Prostate gland (tissue), 2 donors: Measurements from ENCODE around the gene TMEM214.

Source experiments
- POLR2A ChIP-seq: fragments of 450-650 bp; IDR thresholded peaks from one replicate; pipeline ENCODE4 v1.6.1; 2016; ENCODE audit warnings: antibody characterized with exemption, mild to moderate bottlenecking
- POLR2AphosphoS5 ChIP-seq: sonication (generic); formaldehyde crosslinking; IDR thresholded peaks from one replicate; pipeline ENCODE4 v1.6.1; 2017; ENCODE audit warnings: antibody characterized with exemption
- TF ChIP-seq, protein P1 (sequence below), 4 experiments: fragments of 200-600 bp in 2 of 4; fragments of 450-650 bp in 2 of 4; sonication (generic) in 2 of 4; IDR thresholded peaks; 1 replicate in 3 of 4; 2 replicates in 1 of 4; pipeline ENCODE4 v1.5.1; 2016 to 2019; ENCODE audit warnings: antibody characterized with exemption in 4 of 4, mild to moderate bottlenecking in 2 of 4, moderate library complexity in 2 of 4

DNA sequence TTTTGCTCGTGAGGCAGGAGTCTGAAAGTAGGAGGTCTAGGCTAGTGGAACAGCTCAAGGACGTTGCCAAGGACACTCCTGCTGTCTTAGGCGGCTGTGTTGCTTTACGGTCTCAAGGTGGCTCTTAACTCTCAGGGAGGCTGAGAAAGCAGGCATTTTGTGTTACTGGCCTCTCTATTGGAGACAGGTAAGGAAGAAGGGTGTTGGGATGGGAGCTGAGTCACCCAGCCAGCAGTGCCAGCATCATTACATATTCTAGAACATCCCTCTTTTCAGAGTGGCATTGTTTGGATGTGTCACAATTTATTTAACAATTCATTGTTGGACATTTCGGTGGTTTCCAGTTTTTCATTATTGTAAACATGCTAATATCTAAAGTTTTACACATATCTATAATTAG lies 30.8 kb upstream of the TMEM214 start:
- TF ChIP-seq, protein P1, sequence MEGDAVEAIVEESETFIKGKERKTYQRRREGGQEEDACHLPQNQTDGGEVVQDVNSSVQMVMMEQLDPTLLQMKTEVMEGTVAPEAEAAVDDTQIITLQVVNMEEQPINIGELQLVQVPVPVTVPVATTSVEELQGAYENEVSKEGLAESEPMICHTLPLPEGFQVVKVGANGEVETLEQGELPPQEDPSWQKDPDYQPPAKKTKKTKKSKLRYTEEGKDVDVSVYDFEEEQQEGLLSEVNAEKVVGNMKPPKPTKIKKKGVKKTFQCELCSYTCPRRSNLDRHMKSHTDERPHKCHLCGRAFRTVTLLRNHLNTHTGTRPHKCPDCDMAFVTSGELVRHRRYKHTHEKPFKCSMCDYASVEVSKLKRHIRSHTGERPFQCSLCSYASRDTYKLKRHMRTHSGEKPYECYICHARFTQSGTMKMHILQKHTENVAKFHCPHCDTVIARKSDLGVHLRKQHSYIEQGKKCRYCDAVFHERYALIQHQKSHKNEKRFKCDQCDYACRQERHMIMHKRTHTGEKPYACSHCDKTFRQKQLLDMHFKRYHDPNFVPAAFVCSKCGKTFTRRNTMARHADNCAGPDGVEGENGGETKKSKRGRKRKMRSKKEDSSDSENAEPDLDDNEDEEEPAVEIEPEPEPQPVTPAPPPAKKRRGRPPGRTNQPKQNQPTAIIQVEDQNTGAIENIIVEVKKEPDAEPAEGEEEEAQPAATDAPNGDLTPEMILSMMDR (IDR thresholded peaks at IDR 0.05), result no peak
- TF ChIP-seq POLR2A (no peak), POLR2AphosphoS5 (no peak)
